WTC11 (cell line): ENCODE results near the gene R3HDM4. TPM values are rescaled to one million over a fixed set of nuclear protein-coding genes. Genes with fewer than 3 reads are reported as not detected.

Source experiments
- ATAC-seq: fragments of 200-7000 bp; cut with Tn5 transposase; 2 replicates; pipeline ENCODE4 v1.10.0; 2021; ENCODE audit warnings: mild to moderate bottlenecking, moderate library complexity
- CTCF ChIA-PET: fragments of 300-600 bp; sonication (Branson Sonifier 250); formaldehyde crosslinking; loops from one replicate; lab custom pipeline; 2021; ENCODE audit warnings: antibody characterized with exemption; lab: Charles Lee
- POLR2A ChIA-PET: fragments of 350-600 bp; sonication (Branson Sonifier 250); formaldehyde crosslinking; loops from one replicate; lab custom pipeline; 2021; ENCODE audit warnings: antibody characterized with exemption; lab: Charles Lee
- DNase-seq: peaks from one replicate; pipeline ENCODE4 v3.0.0; 2021; ENCODE audit warnings: low spot score
- H3K27ac Mint-ChIP-seq: 2 replicates; pipeline ENCODE4 v1.8.0; 2021; ENCODE audit warnings: mixed read lengths
- H3K27me3 Mint-ChIP-seq: 2 replicates; pipeline ENCODE4 v1.8.0; 2021; ENCODE audit warnings: low read depth, mild to moderate bottlenecking, moderate library complexity, mixed read lengths
- H3K36me3 Mint-ChIP-seq: 2 replicates; pipeline ENCODE4 v1.8.0; 2021; ENCODE audit warnings: mixed read lengths
- H3K4me1 Mint-ChIP-seq: 2 replicates; pipeline ENCODE4 v1.8.0; 2022; ENCODE audit warnings: mixed read lengths
- H3K4me3 Mint-ChIP-seq: 2 replicates; pipeline ENCODE4 v1.8.0; 2021; ENCODE audit warnings: mild to moderate bottlenecking, moderate library complexity, mixed read lengths
- H3K9me3 Mint-ChIP-seq: 2 replicates; pipeline ENCODE4 v1.8.0; 2021; ENCODE audit warnings: mixed read lengths
- ATF2 ChIP-seq: sonication (generic); formaldehyde crosslinking; IDR thresholded peaks from 2 replicates; pipeline ENCODE4 v1.8.1; 2022; ENCODE audit warnings: low read depth, missing genetic modification reagents, borderline replicate concordance
- CREM ChIP-seq: sonication (generic); formaldehyde crosslinking; IDR thresholded peaks from 2 replicates; pipeline ENCODE4 v1.8.1; 2022; ENCODE audit warnings: mild to moderate bottlenecking, missing genetic modification reagents, moderate library complexity
- ETV6 ChIP-seq: sonication (generic); formaldehyde crosslinking; IDR thresholded peaks from 2 replicates; pipeline ENCODE4 v1.8.1; 2022; ENCODE audit warnings: mild to moderate bottlenecking, missing genetic modification reagents
- FOXP4 ChIP-seq: sonication (generic); formaldehyde crosslinking; IDR thresholded peaks from 2 replicates; pipeline ENCODE4 v1.8.0; 2022; ENCODE audit warnings: mild to moderate bottlenecking, missing genetic modification reagents
- MYBL2 ChIP-seq: sonication (generic); formaldehyde crosslinking; IDR thresholded peaks from 2 replicates; pipeline ENCODE4 v1.8.1; 2023; ENCODE audit warnings: mild to moderate bottlenecking, moderate library complexity, missing genetic modification reagents
- SOX15 ChIP-seq: fragments of 250-450 bp; sonication (Bioruptor Pico); IDR thresholded peaks from 2 replicates; pipeline ENCODE4 v1.9.0; 2021; ENCODE audit warnings: mild to moderate bottlenecking
- TP53 ChIP-seq: sonication (generic); formaldehyde crosslinking; IDR thresholded peaks from 2 replicates; pipeline ENCODE4 v1.8.1; 2023; ENCODE audit warnings: mild to moderate bottlenecking, missing genetic modification reagents
- ZNF121 ChIP-seq: sonication (generic); formaldehyde crosslinking; IDR thresholded peaks from 2 replicates; pipeline ENCODE4 v1.8.0; 2023; ENCODE audit warnings: missing genetic modification reagents
- ZNF263 ChIP-seq: sonication (generic); formaldehyde crosslinking; IDR thresholded peaks from 2 replicates; pipeline ENCODE4 v1.8.1; 2022; ENCODE audit warnings: low read depth, mild to moderate bottlenecking, moderate library complexity, missing genetic modification reagents
- ZNF396 ChIP-seq: fragments of 250-450 bp; sonication (Bioruptor Pico); IDR thresholded peaks from 2 replicates; pipeline ENCODE4 v1.8.0; 2021; ENCODE audit warnings: mild to moderate bottlenecking, moderate library complexity, borderline replicate concordance
- ZNF671 ChIP-seq: fragments of 250-450 bp; sonication (Bioruptor Pico); IDR thresholded peaks from 2 replicates; pipeline ENCODE4 v1.8.0; 2021; ENCODE audit warnings: mild to moderate bottlenecking
- total RNA-seq: library from RNA; stranded (reverse); gene quantifications from 3 replicates; pipeline ENCODE4 v1.2.3, GENCODE V29; 2021
- TF ChIP-seq, protein P1 (sequence below): sonication (generic); formaldehyde crosslinking; IDR thresholded peaks from 2 replicates; pipeline ENCODE4 v1.8.1; 2023; ENCODE audit warnings: mild to moderate bottlenecking, missing genetic modification reagents, borderline replicate concordance
- TF ChIP-seq, protein P2 (sequence below): sonication (generic); formaldehyde crosslinking; IDR thresholded peaks from 2 replicates; pipeline ENCODE4 v1.8.1; 2023; ENCODE audit warnings: mild to moderate bottlenecking, missing genetic modification reagents
- TF ChIP-seq, protein P3 (sequence below): sonication (generic); formaldehyde crosslinking; IDR thresholded peaks from 2 replicates; pipeline ENCODE4 v1.8.0; 2023; ENCODE audit warnings: missing genetic modification reagents

Gene R3HDM4
- total RNA-seq, 1 experiment from 2014 or later: 99.5 TPM

DNA sequence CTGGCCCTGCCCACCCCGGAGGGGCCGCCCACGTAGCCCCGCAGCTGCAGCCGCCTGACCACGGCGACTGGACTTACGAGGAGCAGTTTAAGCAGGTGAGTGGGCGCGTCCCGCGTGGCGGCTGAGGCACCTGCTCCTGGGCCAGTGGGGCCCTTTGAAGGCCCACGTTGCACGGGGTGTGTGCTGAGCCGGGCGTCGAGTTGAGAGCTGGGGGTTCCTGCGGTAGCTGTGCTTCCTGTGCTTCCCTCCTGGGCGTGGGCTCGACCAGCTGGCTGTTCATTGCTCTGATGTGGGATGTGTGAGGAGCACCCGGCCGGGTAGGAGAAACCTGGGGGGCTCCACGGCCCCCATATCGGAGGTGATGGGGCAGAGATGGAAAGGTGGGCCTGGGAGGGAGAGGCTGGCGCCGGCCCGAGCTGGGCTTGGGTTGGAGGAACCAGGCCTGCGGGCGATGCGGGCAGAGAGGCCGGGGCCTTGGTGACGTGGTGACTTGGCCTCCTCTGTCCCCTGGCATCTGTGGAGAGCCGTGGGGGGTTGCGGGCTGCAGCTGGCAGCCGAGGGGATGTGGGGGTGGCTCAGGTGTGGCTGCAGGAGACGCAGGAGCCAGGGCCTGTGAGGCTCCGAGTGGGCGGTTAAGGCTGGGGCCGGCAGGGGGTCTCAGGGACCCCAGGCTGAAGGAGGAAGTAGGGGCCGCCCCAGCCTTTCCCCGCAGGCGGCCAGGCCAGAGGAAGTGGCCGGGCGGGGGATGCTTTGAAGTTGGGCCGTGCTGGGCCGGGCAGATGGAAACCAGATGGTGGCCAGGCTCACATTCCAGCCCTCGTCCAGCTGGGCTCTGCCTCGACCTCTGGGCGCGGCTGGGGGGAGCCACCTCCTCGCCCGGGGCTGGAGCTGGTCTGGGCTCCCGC lies 19.9 kb upstream of the R3HDM4 start (continued):
- TF ChIP-seq ATF2: no peak
- no peak for TF ChIP-seq MYBL2 (CRISPR knock-in tag)
- TF ChIP-seq, protein P1, sequence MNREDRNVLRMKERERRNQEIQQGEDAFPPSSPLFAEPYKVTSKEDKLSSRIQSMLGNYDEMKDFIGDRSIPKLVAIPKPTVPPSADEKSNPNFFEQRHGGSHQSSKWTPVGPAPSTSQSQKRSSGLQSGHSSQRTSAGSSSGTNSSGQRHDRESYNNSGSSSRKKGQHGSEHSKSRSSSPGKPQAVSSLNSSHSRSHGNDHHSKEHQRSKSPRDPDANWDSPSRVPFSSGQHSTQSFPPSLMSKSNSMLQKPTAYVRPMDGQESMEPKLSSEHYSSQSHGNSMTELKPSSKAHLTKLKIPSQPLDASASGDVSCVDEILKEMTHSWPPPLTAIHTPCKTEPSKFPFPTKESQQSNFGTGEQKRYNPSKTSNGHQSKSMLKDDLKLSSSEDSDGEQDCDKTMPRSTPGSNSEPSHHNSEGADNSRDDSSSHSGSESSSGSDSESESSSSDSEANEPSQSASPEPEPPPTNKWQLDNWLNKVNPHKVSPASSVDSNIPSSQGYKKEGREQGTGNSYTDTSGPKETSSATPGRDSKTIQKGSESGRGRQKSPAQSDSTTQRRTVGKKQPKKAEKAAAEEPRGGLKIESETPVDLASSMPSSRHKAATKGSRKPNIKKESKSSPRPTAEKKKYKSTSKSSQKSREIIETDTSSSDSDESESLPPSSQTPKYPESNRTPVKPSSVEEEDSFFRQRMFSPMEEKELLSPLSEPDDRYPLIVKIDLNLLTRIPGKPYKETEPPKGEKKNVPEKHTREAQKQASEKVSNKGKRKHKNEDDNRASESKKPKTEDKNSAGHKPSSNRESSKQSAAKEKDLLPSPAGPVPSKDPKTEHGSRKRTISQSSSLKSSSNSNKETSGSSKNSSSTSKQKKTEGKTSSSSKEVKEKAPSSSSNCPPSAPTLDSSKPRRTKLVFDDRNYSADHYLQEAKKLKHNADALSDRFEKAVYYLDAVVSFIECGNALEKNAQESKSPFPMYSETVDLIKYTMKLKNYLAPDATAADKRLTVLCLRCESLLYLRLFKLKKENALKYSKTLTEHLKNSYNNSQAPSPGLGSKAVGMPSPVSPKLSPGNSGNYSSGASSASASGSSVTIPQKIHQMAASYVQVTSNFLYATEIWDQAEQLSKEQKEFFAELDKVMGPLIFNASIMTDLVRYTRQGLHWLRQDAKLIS: no peak
- no peak for TF ChIP-seq SOX15 (CRISPR knock-in tag)
- TF ChIP-seq, protein P2, sequence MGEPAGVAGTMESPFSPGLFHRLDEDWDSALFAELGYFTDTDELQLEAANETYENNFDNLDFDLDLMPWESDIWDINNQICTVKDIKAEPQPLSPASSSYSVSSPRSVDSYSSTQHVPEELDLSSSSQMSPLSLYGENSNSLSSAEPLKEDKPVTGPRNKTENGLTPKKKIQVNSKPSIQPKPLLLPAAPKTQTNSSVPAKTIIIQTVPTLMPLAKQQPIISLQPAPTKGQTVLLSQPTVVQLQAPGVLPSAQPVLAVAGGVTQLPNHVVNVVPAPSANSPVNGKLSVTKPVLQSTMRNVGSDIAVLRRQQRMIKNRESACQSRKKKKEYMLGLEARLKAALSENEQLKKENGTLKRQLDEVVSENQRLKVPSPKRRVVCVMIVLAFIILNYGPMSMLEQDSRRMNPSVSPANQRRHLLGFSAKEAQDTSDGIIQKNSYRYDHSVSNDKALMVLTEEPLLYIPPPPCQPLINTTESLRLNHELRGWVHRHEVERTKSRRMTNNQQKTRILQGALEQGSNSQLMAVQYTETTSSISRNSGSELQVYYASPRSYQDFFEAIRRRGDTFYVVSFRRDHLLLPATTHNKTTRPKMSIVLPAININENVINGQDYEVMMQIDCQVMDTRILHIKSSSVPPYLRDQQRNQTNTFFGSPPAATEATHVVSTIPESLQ (CRISPR knock-in tag): no peak
- TF ChIP-seq FOXP4 (CRISPR knock-in tag): 0 out of 2 replicates have a peak, but pooled peaks have one; percentile 16
- peak; percentile 64; the same call in 1 of the 2 replicates for TF ChIP-seq ETV6 (CRISPR knock-in tag)
- TF ChIP-seq, all 79 proteins: peak for 3

- ATAC-seq: no peak
- CTCF ChIA-PET: interaction anchor here (0.9 to 3.4 kb wide), 4 partner anchors 10 to 52 kb away, joined by 3 to 13 read pairs (median 5); no protein-coding TSS in a partner anchor
- H3K27ac Mint-ChIP-seq: no peak overlapping the region; the same call in 1 of the 2 replicates
These were observed 19.0 kb upstream of the R3HDM4 start for GRCh38 chr19:931860-932647.

GRCh38 chr19:929891-930258 lies 16.9 kb upstream of the R3HDM4 start:
- Mint-ChIP-seq H3K27ac (no peak overlapping the region), H3K4me1 (peaks cover 16% of the 10 kb centered on the region), H3K27me3 (no peaks in the 10 kb centered on the region), H3K9me3 (no peaks in the 10 kb centered on the region), H3K4me3 (no peak overlapping the region), H3K36me3 (peaks cover 11% of the 10 kb centered on the region)
- CTCF ChIA-PET: interaction anchor here (0.9 kb wide), 1 partner anchor 14 kb away, joined by 3 read pairs; no protein-coding TSS in a partner anchor
- ATAC-seq (no peak), DNase-seq (no peak)
- POLR2A ChIA-PET: no interaction called here
- peak; percentile 96 for TF ChIP-seq ZNF121 (CRISPR knock-in tag)
- TF ChIP-seq CREM (CRISPR knock-in tag): no peak
- no peak for TF ChIP-seq TP53 (CRISPR knock-in tag)
- TF ChIP-seq, protein P3, sequence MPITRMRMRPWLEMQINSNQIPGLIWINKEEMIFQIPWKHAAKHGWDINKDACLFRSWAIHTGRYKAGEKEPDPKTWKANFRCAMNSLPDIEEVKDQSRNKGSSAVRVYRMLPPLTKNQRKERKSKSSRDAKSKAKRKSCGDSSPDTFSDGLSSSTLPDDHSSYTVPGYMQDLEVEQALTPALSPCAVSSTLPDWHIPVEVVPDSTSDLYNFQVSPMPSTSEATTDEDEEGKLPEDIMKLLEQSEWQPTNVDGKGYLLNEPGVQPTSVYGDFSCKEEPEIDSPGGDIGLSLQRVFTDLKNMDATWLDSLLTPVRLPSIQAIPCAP: no peak
- TF ChIP-seq ZNF396 (CRISPR knock-in tag): no peak

More at GRCh38 chr19:931860-932647, 19.0 kb upstream of the R3HDM4 start:
- no peaks in the 10 kb centered on the region for H3K27me3 Mint-ChIP-seq
- TF ChIP-seq ZNF121 (CRISPR knock-in tag) (0 out of 2 replicates have a peak, but pooled peaks have one; percentile 53), ZNF263 (CRISPR knock-in tag) (peak; percentile 74), ZNF671 (CRISPR knock-in tag) (no peak)
- H3K4me1 Mint-ChIP-seq: peaks cover 16% of the 10 kb centered on the region
- DNase-seq: no peak
- POLR2A ChIA-PET: interaction anchor here (0.6 to 0.7 kb wide), 2 partner anchors 191 to 256 kb away, joined by 3 read pairs; no protein-coding TSS in a partner anchor
- no peaks in the 10 kb centered on the region for H3K9me3 Mint-ChIP-seq
- H3K36me3 Mint-ChIP-seq: peaks cover 11% of the 10 kb centered on the region
- H3K4me3 Mint-ChIP-seq: no peak overlapping the region
